ENCODE data around the gene KCNQ1OT1.

Gene KCNQ1OT1

GRCh38 chr11:2590965-2591754 lies 108.6 kb downstream of the KCNQ1OT1 start:
- no peak for DNase-seq

- DNase-seq, result no peak
These were observed 109.4 kb downstream of the KCNQ1OT1 start for GRCh38 chr11:2590131-2590964.

GRCh38 chr11:2589538-2589934 lies 110.3 kb downstream of the KCNQ1OT1 start:
- no peak for DNase-seq

- DNase-seq, result no peak
These were observed 110.8 kb downstream of the KCNQ1OT1 start for GRCh38 chr11:2588809-2589537.

GRCh38 chr11:2587976-2588748 lies 111.6 kb downstream of the KCNQ1OT1 start:
- no peak for DNase-seq

- DNase-seq, result no peak
These were observed 112.5 kb downstream of the KCNQ1OT1 start for GRCh38 chr11:2587132-2587930.

GRCh38 chr11:2586793-2587131 lies 113.0 kb downstream of the KCNQ1OT1 start:
- no peak for DNase-seq

GRCh38 chr11:2586087-2586792 lies 113.6 kb downstream of the KCNQ1OT1 start:
- peak; percentile 31 for DNase-seq

- no peak for DNase-seq
These were observed 114.2 kb downstream of the KCNQ1OT1 start for GRCh38 chr11:2585566-2586086.

- no peak for DNase-seq
These were observed 114.8 kb downstream of the KCNQ1OT1 start for GRCh38 chr11:2584812-2585565.

- DNase-seq, result no peak
These were observed 115.4 kb downstream of the KCNQ1OT1 start for GRCh38 chr11:2584434-2584811.

- DNase-seq, result no peak
These were observed 116.2 kb downstream of the KCNQ1OT1 start for GRCh38 chr11:2583605-2583958.

GRCh38 chr11:2582946-2583604 lies 116.7 kb downstream of the KCNQ1OT1 start:
- DNase-seq, result peak; percentile 55

GRCh38 chr11:2582351-2582945 lies 117.3 kb downstream of the KCNQ1OT1 start:
- DNase-seq, result peak; percentile 55

- DNase-seq, result no peak
These were observed 117.9 kb downstream of the KCNQ1OT1 start for GRCh38 chr11:2581931-2582350.

GRCh38 chr11:2581151-2581930 lies 118.5 kb downstream of the KCNQ1OT1 start:
- DNase-seq, result no peak

GRCh38 chr11:2580571-2581001 lies 119.2 kb downstream of the KCNQ1OT1 start:
- no peak for DNase-seq

- DNase-seq, result no peak
These were observed 119.8 kb downstream of the KCNQ1OT1 start for GRCh38 chr11:2580061-2580421.

All from NCI-H69 (cell line).